NT2/D1 (cell line): ENCODE measurements around the gene DYSF.

Source experiments
- SUZ12 ChIP-seq: IDR thresholded peaks from 2 replicates; pipeline ENCODE4 v1.6.1; 2011; ENCODE audit not compliant: insufficient read length, insufficient read depth; ENCODE audit errors: extremely low read depth
- YY1 ChIP-seq: IDR thresholded peaks from 2 replicates; pipeline ENCODE4 v1.6.1; 2011; ENCODE audit not compliant: insufficient read length, insufficient read depth
- ZNF274 ChIP-seq: IDR thresholded peaks from 2 replicates; pipeline ENCODE4 v1.6.1; 2011; ENCODE audit warnings: mild to moderate bottlenecking, low read depth, low read length

DNA sequence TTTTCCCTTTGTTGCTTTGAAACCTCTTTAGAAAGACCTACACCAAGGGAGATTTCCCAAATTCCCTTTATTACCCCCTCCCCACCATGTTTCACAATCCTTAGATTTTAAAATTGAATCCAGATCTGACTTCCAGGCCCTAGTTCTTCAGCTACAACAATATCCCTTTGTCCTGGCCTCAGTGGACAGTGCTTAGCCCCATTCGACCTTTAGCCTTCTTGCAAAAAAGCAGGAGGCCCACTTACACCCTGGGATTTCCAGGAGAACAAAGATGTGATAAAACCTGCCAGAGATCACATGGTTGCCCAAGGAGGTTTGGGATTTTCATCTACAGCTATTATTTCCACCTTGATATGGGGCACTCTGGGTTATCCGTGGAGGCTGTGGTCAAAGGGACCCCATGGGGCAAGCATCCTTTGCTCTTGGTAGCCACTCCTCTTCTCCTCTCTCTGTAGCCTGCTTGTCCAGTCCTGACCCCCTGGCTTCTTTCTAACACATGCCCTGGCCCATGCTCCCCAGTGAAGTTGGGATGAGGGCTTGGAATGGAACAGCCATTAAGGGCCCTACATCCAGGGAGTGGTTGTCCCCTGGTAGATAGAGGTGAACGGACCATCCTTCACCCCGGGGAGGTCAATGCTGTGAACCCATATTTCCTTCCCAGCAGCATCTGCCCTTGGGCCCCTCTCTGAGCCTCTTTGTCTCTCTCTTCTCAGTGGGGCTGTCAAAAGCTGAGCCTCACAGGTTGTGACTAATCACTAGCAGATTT, 267.4 kb downstream of the DYSF start:
- TF ChIP-seq ZNF274 (no peak), SUZ12 (no peak), YY1 (no peak)
